Measurements from ENCODE around the gene RBM33. TPM values are rescaled to one million over a fixed set of nuclear protein-coding genes. Genes with fewer than 3 reads are reported as not detected.

RBM33 gene
- total and polyA plus RNA-seq, 9 of the 15 experiments (the other 6 are each of a cell fraction or from before 2014, with no cell fraction given): 4.4 to 80.7 (median 27.3) TPM

DNA sequence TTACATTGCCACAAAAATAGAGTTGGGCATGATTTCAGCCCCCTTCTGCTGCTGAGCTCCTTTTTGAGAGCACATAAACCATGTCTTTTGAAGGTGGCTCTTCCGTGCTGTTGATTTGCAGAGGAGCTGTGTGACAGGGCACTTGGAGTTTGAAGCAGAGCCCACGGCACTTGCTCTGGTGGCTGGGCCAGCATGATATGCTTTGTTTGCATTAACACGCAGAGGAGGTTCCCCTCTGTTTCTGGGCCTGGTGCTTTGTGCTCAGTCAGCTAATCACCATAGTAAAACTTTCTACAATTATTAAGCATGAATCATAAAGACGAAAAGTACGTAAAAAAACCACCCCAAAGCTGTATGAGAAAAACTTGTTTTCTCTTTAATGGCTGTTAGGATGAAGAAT is 40.1 kb downstream of the RBM33 start (continued):
- TF ChIP-seq, protein P1, sequence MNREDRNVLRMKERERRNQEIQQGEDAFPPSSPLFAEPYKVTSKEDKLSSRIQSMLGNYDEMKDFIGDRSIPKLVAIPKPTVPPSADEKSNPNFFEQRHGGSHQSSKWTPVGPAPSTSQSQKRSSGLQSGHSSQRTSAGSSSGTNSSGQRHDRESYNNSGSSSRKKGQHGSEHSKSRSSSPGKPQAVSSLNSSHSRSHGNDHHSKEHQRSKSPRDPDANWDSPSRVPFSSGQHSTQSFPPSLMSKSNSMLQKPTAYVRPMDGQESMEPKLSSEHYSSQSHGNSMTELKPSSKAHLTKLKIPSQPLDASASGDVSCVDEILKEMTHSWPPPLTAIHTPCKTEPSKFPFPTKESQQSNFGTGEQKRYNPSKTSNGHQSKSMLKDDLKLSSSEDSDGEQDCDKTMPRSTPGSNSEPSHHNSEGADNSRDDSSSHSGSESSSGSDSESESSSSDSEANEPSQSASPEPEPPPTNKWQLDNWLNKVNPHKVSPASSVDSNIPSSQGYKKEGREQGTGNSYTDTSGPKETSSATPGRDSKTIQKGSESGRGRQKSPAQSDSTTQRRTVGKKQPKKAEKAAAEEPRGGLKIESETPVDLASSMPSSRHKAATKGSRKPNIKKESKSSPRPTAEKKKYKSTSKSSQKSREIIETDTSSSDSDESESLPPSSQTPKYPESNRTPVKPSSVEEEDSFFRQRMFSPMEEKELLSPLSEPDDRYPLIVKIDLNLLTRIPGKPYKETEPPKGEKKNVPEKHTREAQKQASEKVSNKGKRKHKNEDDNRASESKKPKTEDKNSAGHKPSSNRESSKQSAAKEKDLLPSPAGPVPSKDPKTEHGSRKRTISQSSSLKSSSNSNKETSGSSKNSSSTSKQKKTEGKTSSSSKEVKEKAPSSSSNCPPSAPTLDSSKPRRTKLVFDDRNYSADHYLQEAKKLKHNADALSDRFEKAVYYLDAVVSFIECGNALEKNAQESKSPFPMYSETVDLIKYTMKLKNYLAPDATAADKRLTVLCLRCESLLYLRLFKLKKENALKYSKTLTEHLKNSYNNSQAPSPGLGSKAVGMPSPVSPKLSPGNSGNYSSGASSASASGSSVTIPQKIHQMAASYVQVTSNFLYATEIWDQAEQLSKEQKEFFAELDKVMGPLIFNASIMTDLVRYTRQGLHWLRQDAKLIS (CRISPR knock-in tag; IDR thresholded peaks at IDR 0.05): no peak
- TF ChIP-seq HMGN3 (IDR thresholded peaks at IDR 0.05; ENCODE audit: borderline replicate concordance, extremely low read depth, insufficient read length, low read depth, low read length): no peak
- no peak for TF ChIP-seq STAT5A (IDR thresholded peaks at IDR 0.05; ENCODE audit: borderline replicate concordance, low read length)
- no peak for TF ChIP-seq SIRT6 (IDR thresholded peaks at IDR 0.05; ENCODE audit: low read depth, low read length)
- TF ChIP-seq STAG1 (CRISPR knock-in tag; IDR thresholded peaks at IDR 0.05; ENCODE audit: borderline replicate concordance): no peak
- no peak for TF ChIP-seq SNIP1 (IDR thresholded peaks at IDR 0.05; ENCODE audit: low read depth)
- no peak for TF ChIP-seq POLR2AphosphoS5 (IDR thresholded peaks at IDR 0.05; ENCODE audit: control insufficient read depth, insufficient read depth, low read depth, low read length)
- TF ChIP-seq, protein P2, sequence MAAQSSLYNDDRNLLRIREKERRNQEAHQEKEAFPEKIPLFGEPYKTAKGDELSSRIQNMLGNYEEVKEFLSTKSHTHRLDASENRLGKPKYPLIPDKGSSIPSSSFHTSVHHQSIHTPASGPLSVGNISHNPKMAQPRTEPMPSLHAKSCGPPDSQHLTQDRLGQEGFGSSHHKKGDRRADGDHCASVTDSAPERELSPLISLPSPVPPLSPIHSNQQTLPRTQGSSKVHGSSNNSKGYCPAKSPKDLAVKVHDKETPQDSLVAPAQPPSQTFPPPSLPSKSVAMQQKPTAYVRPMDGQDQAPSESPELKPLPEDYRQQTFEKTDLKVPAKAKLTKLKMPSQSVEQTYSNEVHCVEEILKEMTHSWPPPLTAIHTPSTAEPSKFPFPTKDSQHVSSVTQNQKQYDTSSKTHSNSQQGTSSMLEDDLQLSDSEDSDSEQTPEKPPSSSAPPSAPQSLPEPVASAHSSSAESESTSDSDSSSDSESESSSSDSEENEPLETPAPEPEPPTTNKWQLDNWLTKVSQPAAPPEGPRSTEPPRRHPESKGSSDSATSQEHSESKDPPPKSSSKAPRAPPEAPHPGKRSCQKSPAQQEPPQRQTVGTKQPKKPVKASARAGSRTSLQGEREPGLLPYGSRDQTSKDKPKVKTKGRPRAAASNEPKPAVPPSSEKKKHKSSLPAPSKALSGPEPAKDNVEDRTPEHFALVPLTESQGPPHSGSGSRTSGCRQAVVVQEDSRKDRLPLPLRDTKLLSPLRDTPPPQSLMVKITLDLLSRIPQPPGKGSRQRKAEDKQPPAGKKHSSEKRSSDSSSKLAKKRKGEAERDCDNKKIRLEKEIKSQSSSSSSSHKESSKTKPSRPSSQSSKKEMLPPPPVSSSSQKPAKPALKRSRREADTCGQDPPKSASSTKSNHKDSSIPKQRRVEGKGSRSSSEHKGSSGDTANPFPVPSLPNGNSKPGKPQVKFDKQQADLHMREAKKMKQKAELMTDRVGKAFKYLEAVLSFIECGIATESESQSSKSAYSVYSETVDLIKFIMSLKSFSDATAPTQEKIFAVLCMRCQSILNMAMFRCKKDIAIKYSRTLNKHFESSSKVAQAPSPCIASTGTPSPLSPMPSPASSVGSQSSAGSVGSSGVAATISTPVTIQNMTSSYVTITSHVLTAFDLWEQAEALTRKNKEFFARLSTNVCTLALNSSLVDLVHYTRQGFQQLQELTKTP (IDR thresholded peaks at IDR 0.05; ENCODE audit: low read depth in 1 of 2, partially characterized antibody in 2 of 2): no peak
- TF ChIP-seq, protein P3, sequence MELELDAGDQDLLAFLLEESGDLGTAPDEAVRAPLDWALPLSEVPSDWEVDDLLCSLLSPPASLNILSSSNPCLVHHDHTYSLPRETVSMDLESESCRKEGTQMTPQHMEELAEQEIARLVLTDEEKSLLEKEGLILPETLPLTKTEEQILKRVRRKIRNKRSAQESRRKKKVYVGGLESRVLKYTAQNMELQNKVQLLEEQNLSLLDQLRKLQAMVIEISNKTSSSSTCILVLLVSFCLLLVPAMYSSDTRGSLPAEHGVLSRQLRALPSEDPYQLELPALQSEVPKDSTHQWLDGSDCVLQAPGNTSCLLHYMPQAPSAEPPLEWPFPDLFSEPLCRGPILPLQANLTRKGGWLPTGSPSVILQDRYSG (tag; conservative IDR thresholded peaks at IDR 0.05; ENCODE audit: low read depth): no peak
- TF ChIP-seq ZNF316 (IDR thresholded peaks at IDR 0.05): peak; percentile 83
- TF ChIP-seq U2AF2 (optimal IDR thresholded peaks at IDR 0.05; ENCODE audit: low read depth, low read length): no peak
- no peak for TF ChIP-seq ZNF253 (CRISPR knock-in tag; conservative IDR thresholded peaks at IDR 0.05)
- TF ChIP-seq ZNF707 (CRISPR knock-in tag; conservative IDR thresholded peaks at IDR 0.05): no peak
- TF ChIP-seq ZNF3 (CRISPR knock-in tag; IDR thresholded peaks at IDR 0.05): no peak
- no peak for TF ChIP-seq ARNT (IDR thresholded peaks at IDR 0.05)
- TF ChIP-seq RBBP5 (IDR thresholded peaks at IDR 0.05; ENCODE audit: borderline replicate concordance, insufficient read depth, low read length, poor library complexity, severe bottlenecking): no peak
- TF ChIP-seq, protein P4, sequence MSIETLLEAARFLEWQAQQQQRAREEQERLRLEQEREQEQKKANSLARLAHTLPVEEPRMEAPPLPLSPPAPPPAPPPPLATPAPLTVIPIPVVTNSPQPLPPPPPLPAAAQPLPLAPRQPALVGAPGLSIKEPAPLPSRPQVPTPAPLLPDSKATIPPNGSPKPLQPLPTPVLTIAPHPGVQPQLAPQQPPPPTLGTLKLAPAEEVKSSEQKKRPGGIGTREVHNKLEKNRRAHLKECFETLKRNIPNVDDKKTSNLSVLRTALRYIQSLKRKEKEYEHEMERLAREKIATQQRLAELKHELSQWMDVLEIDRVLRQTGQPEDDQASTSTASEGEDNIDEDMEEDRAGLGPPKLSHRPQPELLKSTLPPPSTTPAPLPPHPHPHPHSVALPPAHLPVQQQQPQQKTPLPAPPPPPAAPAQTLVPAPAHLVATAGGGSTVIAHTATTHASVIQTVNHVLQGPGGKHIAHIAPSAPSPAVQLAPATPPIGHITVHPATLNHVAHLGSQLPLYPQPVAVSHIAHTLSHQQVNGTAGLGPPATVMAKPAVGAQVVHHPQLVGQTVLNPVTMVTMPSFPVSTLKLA (conservative IDR thresholded peaks at IDR 0.05): no peak
- no peak for TF ChIP-seq ZNF197 (CRISPR knock-in tag; IDR thresholded peaks at IDR 0.05; ENCODE audit: low read depth)

All from K562 (cell line).